Measurements from ENCODE around the gene PPP2R3B.

The PPP2R3B gene

GRCh38 chrX:361231-362145 lies 25.2 kb downstream of the PPP2R3B start:
- no peak for TF ChIP-seq CTCF (conservative IDR thresholded peaks at IDR 0.05; ENCODE audit: low read length)
- DNase-seq (ENCODE audit: low read depth) = no peak
- no peak overlapping the region for H3K4me3 ChIP-seq (ENCODE audit: low read length)

- H3K4me3 ChIP-seq (ENCODE audit: low read length) = no peak overlapping the region
- DNase-seq (ENCODE audit: low read depth) = no peak
- TF ChIP-seq CTCF (conservative IDR thresholded peaks at IDR 0.05; ENCODE audit: low read length) = no peak
Measured at GRCh38 chrX:360496-361150, 26.1 kb downstream of the PPP2R3B start.

DNA sequence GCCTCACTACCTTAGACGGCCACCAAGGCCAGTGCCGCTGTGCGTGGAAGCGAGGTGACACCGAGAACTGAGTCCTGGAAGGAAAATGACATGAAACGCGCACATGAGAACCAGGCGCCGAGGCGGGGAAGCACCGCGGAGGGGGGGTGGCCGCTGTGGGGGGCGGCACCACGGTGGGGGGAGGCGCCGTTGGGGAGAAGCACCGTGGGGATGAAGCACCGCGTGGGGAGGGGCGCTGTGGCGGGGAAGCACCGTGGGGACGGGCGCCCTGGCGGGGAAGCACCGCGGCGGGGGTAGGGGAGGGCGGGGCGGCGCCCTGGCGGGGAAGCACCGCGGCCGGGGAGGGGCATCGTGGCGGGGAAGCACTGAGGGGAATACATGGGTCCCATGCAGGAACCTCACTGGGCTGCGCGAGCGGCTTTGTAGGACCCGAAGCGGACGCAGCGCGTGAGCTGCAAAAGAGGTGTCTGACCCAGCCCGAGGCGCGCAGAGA lies 28.0 kb downstream of the PPP2R3B start:
- TF ChIP-seq CTCF (conservative IDR thresholded peaks at IDR 0.05; ENCODE audit: low read length) = no peak
- no peak for DNase-seq (ENCODE audit: low read depth)
- H3K4me3 ChIP-seq (ENCODE audit: low read length) = no peak overlapping the region

DNA sequence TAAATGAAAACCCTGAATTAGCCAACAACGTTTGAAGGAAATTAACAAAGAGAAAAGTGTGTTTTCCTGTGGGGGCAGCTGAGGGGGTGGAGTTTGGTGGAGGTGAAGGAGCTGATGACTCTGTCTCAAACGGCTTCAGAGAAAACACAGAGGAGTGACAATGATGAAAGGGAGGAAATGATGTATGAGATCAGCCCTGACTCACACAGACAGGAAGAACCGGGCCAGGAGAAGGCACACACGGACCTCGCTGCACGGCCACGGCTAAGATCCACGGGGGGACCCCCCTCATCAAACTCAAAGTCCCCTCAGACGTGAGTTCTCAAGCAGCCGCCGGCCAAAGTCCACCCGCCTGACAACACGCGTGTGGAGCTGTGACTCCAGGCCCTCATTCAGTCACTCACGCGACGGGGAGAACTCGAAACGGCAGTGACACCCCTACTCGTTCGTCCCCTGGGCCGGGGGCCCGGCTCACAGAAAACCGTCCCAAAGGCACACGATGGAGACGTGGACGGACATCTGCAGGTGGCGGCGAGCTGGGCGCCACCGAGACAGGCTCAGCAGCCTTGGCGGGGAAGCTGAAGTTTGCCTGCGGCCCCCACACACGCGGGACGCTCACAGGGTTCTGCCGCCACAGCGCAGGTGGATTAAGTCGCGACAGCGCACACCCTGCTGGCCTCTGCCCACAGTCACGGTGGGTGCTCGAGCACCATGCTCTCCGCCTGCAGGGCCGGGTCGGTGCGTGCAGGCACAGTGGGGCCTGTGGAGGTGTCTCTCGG lies 28.8 kb downstream of the PPP2R3B start:
- DNase-seq (ENCODE audit: low read depth) = peak; percentile 34
- no peak overlapping the region for H3K4me3 ChIP-seq (ENCODE audit: low read length)
- TF ChIP-seq CTCF (conservative IDR thresholded peaks at IDR 0.05; ENCODE audit: low read length) = no peak

DNA sequence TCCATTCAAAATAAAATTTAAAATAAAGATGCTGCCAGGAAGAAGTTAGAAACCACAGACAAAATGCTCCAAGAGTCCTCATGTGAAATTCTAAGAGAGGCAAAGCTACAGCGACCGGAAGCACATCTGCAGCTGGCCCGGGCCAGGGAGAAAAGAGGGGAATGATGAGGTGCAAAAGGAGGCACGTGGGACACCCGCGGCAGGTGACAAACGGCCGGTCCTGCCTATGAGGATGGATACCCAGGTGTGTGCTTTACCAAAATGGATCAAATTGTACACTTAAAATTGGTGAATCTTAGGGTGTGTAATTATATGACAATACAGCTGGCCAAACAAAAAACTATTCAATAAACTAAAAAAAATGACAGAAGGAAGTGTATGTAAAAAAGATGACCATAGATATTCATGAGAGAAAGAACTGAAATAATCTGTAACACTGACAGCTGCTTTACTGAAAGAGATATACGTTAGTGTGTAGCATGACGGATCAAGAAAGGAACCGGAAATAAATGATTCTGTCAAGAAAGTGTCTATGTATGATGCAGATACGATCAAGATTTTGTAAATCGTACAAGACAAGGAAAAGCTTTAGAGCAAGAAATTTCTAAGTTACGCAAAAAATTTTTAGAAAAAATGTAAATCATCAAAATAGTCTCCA lies 29.5 kb downstream of the PPP2R3B start:
- no peak for DNase-seq (ENCODE audit: low read depth)
- H3K4me3 ChIP-seq (ENCODE audit: low read length) = no peak overlapping the region
- no peak for TF ChIP-seq CTCF (conservative IDR thresholded peaks at IDR 0.05; ENCODE audit: low read length)

GRCh38 chrX:356385-357034 lies 30.2 kb downstream of the PPP2R3B start:
- H3K4me3 ChIP-seq (ENCODE audit: low read length) = no peak overlapping the region
- DNase-seq (ENCODE audit: low read depth) = peak; percentile 94
- TF ChIP-seq CTCF (conservative IDR thresholded peaks at IDR 0.05; ENCODE audit: low read length) = no peak
